A549 (cell line): ENCODE measurements around the gene AGXT2.

ENCODE experiments used
- TF ChIP-seq, protein P1 (sequence below): fragments of >200 bp; sonication (Bioruptor Twin); formaldehyde crosslinking; IDR thresholded peaks from 3 replicates; pipeline ENCODE4 v1.5.1; 2016
- TF ChIP-seq, protein P2 (sequence below): fragments of 200-600 bp; sonication (generic); IDR thresholded peaks from 2 replicates; pipeline ENCODE4 v1.6.1; 2016; ENCODE audit warnings: antibody characterized with exemption, mild to moderate bottlenecking, moderate library complexity

DNA sequence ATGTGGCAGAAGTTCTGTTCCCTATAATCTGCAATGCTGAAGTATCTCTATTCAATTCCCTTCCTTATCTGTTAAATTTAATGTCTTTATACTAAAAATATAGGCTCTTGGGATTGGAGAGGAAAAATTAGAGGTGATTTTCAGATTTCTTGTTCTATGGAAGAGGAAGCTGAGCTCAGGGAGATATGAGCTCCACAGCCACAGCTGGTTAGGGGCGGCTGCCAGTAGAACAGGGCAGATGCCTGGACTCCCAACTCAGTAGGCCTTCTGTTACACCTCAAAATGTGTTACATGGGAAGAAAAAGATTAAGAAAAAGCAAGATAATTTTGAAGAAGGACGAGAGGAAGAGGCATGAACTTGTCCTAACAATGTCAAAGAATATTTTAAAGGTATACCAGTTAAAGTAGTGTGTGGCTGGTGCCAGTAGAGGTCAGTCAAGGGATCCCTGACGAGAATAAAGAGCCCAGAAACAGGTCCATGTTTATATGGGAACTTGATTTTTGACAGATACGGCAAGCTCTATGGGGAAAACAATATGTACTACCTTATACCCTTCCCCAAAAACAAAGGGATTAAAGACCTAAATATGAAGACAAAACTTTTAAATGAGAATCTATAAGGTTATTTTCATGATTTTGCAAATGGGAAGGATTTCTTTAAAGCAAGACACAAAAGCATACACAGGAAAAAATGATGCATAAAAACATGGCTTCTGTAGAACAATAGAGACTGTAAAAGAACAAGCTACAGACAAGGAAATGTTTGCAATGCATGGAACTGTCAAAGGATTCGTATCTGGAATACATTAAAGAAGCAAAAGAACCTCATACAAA is 89.7 kb downstream of the AGXT2 start:
- TF ChIP-seq, protein P1, sequence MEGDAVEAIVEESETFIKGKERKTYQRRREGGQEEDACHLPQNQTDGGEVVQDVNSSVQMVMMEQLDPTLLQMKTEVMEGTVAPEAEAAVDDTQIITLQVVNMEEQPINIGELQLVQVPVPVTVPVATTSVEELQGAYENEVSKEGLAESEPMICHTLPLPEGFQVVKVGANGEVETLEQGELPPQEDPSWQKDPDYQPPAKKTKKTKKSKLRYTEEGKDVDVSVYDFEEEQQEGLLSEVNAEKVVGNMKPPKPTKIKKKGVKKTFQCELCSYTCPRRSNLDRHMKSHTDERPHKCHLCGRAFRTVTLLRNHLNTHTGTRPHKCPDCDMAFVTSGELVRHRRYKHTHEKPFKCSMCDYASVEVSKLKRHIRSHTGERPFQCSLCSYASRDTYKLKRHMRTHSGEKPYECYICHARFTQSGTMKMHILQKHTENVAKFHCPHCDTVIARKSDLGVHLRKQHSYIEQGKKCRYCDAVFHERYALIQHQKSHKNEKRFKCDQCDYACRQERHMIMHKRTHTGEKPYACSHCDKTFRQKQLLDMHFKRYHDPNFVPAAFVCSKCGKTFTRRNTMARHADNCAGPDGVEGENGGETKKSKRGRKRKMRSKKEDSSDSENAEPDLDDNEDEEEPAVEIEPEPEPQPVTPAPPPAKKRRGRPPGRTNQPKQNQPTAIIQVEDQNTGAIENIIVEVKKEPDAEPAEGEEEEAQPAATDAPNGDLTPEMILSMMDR: peak; percentile 57
- TF ChIP-seq, protein P2, sequence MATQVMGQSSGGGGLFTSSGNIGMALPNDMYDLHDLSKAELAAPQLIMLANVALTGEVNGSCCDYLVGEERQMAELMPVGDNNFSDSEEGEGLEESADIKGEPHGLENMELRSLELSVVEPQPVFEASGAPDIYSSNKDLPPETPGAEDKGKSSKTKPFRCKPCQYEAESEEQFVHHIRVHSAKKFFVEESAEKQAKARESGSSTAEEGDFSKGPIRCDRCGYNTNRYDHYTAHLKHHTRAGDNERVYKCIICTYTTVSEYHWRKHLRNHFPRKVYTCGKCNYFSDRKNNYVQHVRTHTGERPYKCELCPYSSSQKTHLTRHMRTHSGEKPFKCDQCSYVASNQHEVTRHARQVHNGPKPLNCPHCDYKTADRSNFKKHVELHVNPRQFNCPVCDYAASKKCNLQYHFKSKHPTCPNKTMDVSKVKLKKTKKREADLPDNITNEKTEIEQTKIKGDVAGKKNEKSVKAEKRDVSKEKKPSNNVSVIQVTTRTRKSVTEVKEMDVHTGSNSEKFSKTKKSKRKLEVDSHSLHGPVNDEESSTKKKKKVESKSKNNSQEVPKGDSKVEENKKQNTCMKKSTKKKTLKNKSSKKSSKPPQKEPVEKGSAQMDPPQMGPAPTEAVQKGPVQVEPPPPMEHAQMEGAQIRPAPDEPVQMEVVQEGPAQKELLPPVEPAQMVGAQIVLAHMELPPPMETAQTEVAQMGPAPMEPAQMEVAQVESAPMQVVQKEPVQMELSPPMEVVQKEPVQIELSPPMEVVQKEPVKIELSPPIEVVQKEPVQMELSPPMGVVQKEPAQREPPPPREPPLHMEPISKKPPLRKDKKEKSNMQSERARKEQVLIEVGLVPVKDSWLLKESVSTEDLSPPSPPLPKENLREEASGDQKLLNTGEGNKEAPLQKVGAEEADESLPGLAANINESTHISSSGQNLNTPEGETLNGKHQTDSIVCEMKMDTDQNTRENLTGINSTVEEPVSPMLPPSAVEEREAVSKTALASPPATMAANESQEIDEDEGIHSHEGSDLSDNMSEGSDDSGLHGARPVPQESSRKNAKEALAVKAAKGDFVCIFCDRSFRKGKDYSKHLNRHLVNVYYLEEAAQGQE: no peak
